HG02763 (cell line): ENCODE data around the gene GIPC2.
"Not testable (repeated sequence)": the region's sequence is repeated elsewhere in the genome, so short reads cannot be mapped to it uniquely, and the experiment has no call there.

Source experiments
- ATAC-seq: cut with Tn5 transposase; IDR thresholded peaks from one replicate; pipeline ENCODE4 v1.9.1; 2021; ENCODE audit warnings: mild to moderate bottlenecking, moderate library complexity; ENCODE audit not compliant: unreplicated experiment

Gene GIPC2

DNA sequence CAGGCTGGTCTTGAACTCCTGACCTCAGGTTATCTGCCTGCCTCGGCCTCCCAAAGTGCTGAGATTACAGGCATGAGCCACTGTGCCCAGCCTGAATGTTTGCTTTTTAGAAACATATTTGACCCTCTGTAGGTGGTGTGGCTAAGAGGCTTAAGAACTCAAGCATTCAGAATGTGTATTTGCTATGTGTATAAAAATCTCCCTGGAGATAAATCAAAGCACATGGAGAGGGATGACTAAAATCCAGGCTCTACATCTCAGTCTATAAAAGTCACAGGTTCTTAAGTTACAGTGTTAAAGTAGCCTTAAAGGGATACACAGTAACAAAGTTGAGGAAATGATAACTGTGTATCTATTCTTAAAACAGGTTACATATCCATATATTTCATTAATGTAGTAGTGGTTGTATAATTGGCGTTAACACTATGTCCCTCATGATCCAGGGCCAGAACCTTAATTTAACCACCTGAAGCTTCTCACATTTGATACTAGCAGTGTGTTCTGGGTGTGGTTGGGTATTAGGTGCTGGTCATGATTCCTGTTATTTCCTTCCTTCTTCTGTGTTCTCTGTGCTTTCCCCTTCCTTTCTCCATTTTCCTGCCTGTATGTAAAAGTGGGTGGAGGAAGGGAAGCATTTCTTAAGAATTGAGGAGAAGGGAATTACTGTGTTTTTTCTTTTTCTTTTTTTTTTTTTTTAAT lies 16.2 kb downstream of the GIPC2 start:
- no peak for ATAC-seq

DNA sequence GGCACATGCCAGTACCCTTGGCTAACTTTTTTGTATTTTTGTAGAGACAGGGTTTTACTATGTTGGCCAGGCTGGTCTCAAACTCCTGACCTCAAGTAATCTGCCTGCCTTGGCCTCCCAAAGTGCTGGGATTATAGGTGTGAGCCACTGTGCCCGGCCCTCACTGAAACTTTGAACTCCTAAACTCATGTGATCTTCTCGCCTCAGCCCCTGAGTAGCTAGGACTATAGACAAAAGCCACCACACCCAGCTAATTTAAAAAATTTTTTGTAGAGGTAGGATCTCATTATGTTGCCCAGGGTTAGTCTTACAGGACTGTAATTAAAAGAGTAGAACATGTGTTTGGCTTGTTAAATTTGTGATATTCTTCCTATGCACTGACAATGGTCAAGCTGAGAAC lies 19.1 kb downstream of the GIPC2 start:
- ATAC-seq, result not testable (repeated sequence)

DNA sequence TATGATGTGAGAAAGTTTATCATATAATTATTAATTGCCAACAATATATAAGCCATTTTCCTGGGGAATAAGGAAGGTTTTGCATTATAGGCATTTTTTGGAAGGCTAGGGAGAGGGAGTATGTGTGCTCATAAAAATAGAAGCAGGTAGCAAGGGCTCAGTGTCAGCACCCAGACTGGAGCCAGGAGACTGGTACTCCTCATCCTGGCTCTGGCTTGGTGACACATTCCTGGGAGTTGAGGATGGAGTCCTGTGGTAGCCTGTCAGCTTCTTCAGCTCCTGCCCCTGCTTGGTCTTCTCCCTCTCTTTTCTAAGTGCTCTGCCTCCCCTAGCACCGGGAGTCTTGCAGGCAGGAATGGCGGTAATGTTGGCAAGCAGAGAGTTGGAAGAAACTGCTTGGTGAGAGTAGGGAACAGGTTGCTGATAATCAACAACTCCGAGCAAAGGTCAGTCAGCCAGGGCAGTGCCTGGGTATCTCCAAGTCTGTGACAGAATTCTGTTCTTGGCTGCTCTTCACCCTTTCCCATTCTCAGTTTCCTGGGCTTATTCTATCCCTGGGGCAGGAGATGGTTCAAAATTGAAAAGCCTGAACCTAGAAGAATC lies 23.0 kb downstream of the GIPC2 start:
- no peak for ATAC-seq

DNA sequence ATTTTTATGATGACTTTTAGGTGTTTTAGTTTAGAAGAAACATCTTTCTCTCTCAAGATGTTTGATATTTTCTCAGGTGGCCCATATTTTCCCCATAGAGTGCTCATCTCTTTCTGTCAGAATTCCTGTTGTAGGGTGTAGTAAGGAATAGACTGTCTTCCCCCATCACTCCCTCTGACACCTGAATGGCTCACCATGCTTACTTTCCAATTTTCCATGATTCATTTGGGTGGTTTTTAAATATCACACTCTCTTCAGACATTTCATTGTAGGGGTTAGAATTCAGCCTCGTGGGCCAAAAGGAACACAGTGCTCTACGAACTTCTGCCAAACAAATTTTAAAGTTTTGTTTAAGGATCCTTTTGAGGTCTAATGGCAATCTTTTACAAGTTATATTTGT lies 24.0 kb downstream of the GIPC2 start:
- ATAC-seq, result no peak

DNA sequence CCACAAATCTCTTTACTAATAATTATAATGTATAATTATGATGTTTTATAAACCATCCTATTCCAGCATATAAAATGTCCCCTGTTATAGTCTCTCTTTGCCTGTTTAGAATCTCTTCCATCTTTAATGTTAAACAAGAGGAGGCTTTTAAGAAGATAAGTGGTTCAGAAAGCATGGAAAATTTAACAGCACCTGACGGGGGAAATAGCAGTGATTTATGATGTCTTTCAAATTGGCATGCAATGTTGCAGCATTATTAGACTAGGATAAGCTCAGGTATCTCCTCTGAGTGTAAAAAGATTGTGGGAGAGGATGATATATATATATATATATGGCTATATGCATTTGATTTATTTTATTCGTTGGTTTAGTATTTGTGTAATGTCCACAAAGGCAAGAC lies 24.4 kb downstream of the GIPC2 start:
- no peak for ATAC-seq

DNA sequence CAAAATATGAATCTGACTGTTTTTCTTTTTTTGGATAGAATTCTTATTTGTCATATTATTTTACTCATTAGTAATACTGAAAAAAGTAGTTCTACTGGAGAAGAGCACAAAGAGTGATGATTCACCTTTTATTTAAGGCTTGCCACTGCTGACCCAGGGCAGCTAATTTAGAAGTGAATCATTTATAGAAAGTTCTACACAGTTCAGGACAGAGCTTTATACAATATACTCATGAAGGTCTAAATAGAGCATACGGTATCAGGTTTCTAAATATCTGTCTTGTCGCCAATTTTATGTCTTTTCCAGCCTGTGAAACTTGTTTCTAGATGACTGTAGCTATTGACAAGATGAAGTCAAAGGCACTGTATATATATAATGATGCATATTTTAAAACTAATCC lies 25.0 kb downstream of the GIPC2 start:
- no peak for ATAC-seq

DNA sequence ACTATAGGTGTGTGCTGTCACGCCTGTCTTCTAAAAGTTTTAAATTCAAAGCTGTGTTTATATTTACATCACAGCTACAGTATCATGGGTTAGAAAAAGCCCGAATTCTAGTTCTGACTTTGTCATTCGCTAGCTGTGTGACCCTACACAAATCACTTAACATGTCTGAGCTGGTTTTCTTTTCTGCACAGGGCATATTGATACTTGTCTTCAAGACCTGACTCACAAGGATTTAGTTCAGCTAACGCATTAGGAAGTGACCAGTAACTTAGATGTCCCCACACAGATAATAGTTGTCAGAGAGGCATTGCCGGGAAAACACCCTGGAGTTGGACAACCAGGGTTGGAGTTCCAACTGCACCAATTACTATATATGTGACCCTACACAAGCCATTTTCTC lies 25.9 kb downstream of the GIPC2 start:
- no peak for ATAC-seq

DNA sequence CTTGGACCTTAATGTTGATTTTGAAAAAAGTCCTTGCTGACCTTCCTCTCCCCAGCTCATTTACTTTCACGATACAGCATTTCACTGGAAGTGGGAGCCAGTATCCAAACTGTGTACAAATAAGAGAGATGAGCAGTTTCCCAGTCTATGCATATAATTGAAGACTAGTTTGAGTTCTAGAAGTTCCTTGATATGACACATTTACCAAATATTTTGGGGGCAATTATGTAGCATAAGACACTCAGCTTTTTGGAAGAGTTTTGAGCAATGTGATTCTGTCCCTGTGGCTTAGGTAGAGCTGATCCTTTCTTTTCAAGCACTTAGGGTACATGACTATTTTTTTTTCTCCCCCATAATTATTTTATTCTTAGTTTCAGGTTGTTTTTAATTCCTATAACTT lies 26.4 kb downstream of the GIPC2 start:
- no peak for ATAC-seq

DNA sequence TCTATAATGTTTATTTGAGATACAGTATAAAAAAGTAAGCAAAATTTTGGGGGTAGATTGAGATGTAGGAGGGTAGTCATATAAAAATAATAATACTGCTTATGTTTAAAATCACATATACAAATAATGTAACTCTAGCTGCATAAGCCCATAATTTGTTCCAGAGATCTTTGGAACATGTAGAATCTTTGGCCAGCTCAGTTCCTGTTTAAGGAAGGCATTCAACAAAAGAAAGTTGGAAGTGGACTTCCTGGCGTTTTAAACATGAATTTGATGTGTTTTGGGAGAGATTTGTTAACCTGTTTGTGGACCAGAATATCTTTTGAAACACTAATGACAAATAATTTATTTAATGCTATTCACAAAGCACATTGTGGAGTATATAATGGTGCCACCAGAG lies 27.7 kb downstream of the GIPC2 start:
- ATAC-seq, result no peak

DNA sequence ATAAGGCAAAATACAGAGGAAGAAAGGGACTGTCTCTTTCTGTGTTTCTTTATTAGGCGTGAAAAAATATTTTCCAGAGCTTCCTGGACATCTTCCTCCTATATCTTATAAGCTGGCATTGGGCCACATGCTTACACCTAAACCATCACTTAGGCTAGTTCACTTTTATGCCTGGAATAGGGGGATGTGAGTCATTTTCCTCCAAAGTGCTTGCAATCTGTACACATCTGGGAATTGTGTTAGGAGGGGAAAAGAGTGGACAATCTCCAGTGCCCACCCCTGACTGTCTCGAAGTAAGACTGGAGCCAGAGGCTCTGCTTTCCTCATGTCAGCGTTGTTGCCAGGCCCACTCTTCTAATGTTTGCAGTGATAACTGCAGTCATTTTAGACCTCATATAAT lies 29.9 kb downstream of the GIPC2 start:
- no peak for ATAC-seq

DNA sequence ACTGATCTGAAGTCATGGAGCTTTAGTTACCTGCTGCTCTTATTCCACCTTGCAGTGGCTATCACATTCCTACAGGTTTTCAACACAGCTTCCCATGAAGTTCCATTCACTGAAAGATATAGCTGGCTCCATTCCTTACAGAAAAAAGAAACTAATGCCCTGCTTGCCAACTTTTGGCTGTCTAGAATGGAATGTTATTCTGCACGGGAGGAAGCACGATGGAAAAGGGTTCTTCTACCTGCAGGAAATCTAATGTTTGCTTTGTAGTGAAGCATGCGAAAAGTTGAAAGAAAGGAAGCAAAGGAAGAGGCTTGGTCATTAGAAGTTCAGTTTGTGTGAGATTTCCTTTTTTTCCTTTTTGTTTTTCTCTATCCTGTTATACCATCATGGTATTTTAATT lies 32.6 kb downstream of the GIPC2 start:
- no peak for ATAC-seq

DNA sequence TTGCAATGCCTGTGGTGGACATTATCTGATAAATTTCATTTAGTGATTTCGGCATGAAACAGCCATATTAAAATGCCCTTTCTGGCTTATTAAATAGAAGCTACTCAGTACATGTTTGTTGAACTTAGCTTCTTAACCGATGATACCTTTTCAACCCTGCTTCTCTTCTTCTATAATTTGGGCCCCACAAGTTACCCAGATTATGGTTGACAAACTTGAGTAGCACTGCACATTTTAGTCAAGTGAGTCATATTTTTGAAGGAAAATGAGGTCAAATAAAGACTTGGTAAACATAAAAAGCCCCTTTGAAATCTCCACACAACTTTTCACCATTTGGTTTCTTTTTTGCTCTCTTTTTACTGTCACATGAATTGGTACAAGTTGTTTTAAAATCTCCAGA lies 33.8 kb downstream of the GIPC2 start:
- ATAC-seq, result no peak

DNA sequence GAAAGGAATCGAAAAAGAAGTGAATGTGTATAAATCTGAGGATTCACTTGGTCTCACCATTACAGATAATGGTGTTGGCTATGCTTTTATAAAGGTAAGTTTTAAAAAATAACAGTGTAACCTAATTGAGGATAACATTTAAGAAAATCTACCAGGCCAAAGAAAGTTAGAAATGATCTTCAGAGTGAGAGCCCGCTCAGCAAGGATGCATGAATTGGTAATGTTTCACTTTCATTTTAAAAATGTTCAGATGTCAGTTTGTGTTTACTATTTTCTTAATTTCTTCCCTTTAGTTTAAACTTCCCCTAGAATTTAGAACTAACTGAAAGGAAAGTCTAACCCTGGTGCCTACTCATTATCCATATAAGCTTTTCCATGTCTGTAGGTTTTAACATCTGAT lies 35.0 kb downstream of the GIPC2 start:
- ATAC-seq, result no peak

DNA sequence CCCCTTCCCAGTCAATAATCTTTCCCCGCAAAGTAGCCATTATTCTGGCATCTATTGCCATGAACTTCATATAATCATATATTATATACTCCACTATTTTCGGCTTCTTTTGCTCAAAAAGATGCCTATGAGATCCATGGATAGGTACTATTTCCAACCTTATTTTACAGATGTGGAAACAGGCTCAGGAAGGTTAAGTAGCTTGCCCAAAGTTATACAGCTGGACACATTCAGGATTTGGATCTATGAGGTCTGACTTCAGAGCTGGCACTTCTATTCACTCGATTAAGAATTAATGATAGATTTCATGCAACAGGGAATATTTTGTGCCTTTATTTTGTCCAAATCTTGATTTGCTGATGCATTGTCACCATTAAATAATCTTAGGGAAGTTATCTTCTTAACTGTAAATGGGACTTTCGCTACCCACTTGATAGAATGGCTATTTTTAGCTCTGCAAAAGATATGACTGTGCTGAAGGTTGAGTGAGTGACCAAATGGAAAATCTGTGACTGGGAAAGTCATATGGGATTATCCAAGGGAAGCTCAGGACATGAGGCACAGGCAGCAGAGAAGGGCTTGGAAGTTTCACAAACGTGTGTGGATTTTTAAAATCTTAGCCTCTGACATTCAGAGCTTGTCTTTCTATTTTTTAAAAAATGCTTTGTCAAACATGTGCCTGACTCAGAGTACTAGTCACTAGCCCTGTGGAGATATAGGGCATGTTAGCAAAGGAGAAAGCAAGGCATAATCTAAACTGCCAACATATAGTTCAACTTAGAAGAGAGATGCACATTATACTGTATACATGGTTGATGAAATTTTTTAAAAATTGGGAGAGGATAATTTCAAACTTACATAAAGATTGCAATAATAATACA lies 36.5 kb downstream of the GIPC2 start:
- ATAC-seq, result no peak

DNA sequence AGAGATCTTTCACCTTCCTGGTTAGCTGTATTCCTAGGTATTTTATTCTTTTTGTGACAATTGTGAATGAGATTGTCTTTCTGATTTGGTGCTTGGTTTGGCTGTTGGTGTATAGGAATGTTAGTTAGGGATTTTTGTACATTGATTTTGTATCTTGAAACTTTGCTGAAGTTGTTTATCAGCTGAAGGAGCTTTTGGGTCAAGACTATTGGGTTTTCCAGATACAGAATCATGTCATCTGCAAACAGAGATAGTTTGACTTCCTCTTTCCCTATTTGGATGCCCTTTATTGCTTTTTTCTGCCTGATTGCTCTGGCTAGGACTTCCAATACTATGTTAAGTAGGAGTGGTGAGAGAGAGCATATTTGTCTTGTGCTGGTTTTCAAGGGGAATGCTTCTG lies 38.9 kb downstream of the GIPC2 start:
- ATAC-seq, result not testable (repeated sequence)

DNA sequence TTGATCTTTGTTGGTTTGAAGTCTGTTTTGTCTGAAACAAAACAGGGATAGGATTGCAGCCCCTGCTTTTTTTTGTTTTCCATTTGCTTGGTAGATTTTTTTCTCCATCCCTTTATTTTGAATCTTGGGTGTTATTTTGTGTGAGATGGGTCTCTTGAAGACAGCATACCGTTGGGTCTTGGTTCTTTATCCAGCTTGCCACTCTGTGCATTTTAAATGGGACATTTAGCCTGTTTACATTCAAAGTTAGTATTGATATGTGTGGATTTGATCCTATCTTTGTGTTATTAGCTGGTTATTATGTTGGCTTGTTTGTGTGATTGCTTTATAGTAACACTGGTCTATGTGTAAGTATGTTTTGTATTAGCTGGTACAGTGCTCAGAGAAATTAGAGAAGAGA lies 40.9 kb downstream of the GIPC2 start:
- ATAC-seq, result no peak

DNA sequence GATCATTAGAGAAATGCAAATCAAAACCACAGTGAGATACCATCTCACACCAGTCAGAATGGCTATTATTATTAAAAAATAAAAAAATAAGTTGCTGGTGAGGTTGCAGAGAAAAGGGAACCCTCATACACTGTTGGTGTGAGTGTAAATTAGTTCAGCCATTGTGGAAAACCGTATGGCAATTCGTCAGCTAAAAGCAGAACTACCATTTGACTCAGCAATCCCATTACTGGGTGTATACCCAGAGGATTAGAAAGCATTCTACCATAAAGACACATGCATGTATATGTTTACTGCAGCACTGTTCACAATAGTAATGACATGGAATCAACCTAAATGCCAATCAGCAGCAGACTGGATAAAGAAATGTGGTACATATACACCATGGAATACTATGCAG lies 42.2 kb downstream of the GIPC2 start:
- ATAC-seq, result no peak

DNA sequence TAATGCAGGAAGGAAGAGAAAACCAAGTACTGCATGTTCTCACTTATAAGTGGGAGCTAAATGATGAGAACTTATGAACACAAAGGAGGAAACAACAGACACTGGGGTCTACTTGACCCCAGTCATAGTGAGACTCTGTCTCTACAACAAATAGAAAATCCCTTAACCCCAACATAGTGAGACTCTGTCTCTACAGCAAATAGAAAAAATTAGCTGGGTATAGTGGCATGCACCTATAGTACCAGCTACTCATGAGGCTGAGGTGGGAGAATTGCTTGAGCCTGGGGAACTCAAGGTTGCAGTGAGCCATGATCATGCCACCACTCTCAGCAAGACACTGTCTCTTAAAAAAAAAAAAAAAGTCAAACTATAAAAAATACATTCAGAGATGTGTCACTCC lies 42.7 kb downstream of the GIPC2 start:
- no peak for ATAC-seq

DNA sequence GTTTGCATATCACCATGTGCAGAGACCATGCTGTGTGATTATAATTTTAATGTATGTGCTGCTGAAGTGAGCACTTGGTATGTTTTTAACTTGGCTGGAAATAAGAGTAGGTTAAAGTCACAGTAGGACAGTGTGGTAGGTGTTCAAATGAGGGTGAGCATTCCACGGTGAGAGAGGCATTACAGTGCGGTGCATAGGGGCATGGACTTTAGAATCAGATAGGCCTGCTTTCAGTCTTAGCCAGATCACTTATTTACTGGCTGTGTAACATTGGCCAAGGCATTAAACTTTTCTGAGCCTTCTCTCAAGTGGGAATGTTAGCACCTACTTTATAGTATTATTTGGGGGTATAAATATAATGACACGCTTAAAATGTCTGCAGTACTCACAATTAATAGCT lies 43.2 kb downstream of the GIPC2 start:
- ATAC-seq, result no peak

DNA sequence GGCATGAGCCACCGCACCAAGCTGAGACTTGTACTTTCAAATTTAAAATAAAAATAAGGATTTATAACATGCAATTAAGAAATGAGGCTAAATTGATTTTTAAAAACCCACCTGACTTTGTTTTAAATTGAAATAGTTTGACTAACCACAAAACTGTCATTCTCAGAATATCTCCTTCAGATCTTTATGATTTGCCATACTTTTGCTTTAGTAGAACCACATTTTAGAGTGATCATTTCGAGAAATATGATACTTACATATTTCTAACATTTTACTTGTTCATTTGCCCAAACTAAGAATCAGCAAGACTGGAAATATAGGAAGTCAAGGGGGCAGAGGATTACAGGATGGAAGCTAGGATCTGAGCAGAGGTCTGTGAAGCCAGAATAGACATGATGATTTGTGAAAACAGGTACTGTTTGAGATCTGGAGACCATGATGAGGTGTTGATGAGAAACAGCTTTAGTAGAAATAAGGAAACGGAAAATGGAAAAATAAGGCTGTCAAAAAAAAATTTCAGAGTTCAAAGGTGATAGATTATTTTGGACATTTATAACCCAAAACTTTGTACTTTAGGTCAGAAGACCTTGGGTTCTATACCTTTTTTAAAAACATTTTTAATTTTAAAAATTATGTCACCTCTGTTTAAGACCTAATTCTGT lies 44.8 kb downstream of the GIPC2 start:
- no peak for ATAC-seq

DNA sequence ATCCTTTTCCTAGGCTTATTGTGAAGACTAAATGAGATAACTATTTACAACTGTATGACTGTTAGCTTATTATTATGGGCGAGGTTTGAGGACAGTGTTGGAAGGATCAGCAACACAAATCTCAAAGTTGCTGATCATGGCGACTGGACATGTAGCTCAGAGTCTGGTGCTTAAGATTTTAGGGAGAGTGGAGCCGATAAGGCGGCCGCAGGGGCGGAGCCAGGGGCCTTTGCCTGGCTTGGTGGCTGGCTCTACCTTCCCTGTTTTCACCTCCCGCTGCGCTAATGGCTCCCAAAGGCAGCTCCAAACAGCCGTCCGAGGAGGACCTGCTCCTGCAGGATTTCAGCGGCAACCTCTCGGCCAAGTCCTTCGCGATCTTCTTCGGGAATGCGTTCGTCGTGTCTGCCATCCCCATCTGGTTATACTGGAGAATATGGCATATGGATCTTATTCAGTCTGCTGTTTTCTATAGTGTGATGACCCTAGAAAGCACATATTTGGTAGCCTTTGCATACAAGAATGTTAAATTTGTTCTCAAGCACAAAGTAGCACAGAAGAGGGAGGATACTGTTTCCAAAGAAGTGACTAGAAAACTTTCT lies 45.5 kb downstream of the GIPC2 start:
- no peak for ATAC-seq
